Measurements from ENCODE around the gene HCCS. TPM values are rescaled to one million over a fixed set of nuclear protein-coding genes. Genes with fewer than 3 reads are reported as not detected.

HCCS gene
- total and polyA plus RNA-seq, 2 experiments from 2014 or later = 19.2 to 40.5 TPM

DNA sequence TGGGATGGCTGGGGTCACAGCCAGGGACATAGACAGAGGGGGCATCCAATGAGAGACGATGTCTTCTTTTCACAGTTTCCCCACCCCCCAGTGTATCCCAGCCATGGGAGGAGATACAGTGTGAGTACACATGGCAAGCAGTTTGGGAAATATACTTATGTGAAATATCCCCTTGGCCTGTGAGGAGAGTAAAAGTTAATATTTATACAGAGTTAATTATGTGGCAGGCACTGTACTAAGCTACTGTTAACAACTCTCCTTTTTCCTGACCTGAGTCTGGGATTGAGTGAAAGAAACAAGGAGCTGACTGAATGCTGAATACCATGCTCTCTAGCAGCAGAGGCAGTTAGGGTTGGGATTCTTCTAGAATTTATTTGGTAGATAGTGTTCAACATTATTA is 35.3 kb downstream of the HCCS start:
- Histone ChIP-seq H3K9me3 (ENCODE audit: low read depth) (no peaks in the 10 kb centered on the region), H3K36me3 (no peaks in the 10 kb centered on the region), H3K4me3 (no peak overlapping the region), H3K27me3 (no peaks in the 10 kb centered on the region), H3K4me1 (ENCODE audit: low read depth) (no peaks in the 10 kb centered on the region), H3K27ac (no peak overlapping the region)
- TF ChIP-seq, protein P1, sequence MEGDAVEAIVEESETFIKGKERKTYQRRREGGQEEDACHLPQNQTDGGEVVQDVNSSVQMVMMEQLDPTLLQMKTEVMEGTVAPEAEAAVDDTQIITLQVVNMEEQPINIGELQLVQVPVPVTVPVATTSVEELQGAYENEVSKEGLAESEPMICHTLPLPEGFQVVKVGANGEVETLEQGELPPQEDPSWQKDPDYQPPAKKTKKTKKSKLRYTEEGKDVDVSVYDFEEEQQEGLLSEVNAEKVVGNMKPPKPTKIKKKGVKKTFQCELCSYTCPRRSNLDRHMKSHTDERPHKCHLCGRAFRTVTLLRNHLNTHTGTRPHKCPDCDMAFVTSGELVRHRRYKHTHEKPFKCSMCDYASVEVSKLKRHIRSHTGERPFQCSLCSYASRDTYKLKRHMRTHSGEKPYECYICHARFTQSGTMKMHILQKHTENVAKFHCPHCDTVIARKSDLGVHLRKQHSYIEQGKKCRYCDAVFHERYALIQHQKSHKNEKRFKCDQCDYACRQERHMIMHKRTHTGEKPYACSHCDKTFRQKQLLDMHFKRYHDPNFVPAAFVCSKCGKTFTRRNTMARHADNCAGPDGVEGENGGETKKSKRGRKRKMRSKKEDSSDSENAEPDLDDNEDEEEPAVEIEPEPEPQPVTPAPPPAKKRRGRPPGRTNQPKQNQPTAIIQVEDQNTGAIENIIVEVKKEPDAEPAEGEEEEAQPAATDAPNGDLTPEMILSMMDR (IDR thresholded peaks at IDR 0.05; ENCODE audit: low read depth, low read length) = no peak
- DNase-seq (ENCODE audit: low read depth in 1 of 2, low spot score in 1 of 2) = no peak

DNA sequence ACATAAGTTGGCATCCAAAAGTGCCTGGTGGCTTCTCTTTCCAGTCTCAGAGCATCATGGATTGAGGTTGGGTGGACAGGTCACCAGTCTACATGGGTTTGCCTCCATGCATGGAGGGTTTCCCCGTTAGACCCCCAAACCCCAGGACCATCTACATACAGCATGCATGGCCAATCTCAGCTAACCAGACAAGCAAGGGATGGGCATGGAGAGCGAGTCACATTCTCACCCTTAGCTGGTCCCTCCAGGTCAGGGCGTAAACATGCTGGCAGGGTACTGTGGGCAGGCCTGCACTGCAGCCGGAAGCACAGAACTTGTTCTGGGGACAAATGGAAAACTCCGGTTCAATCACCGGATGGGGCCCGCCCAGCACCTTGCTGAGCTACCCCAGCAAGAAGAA is 37.3 kb downstream of the HCCS start:
- TF ChIP-seq, protein P1 (IDR thresholded peaks at IDR 0.05; ENCODE audit: low read depth, low read length) = no peak
- no peaks in the 10 kb centered on the region for H3K9me3 ChIP-seq (ENCODE audit: low read depth)
- H3K4me3 ChIP-seq = no peak overlapping the region
- H3K36me3 ChIP-seq = no peaks in the 10 kb centered on the region
- no peak for DNase-seq (ENCODE audit: low read depth in 1 of 2, low spot score in 1 of 2)
- no peak overlapping the region for H3K27ac ChIP-seq
- no peaks in the 10 kb centered on the region for H3K4me1 ChIP-seq (ENCODE audit: low read depth)
- H3K27me3 ChIP-seq = no peaks in the 10 kb centered on the region

DNA sequence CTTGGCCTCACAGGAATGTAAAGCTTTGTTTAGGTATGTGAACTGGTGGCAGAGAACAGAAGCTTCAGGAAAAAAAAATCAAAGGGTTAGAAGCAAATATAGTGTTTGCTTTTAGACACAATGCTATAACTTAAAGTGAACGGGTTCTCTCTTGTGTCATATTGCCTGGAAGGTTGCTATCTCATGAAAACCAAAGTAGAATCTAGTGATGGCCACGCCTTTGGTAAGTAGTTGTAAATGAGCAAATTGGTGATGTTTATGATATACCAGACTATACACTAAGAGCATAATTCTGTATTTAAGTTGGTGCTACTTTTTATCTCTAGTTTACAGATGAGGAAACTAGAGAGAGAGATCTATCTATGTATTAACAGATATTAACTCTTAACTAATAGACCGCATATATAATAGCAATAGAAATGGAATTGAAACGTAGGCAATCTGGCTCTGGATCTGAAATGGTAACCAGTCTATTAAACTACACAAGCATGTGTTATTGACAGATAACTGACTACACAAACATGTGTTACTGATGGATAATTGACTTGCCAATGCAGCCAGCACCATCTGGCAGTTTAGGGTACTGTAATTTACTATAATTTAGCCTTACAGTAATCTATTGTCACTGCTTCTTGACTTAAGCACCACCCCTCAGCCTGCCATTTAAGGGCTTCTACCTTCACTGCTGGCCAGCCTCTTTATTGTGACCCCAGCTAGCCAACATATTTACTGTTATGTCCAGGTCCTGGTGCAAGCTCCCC is 40.8 kb downstream of the HCCS start:
- no peak overlapping the region for H3K4me3 ChIP-seq
- no peaks in the 10 kb centered on the region for H3K4me1 ChIP-seq (ENCODE audit: low read depth)
- DNase-seq (ENCODE audit: low read depth in 1 of 2, low spot score in 1 of 2) = no peak
- H3K36me3 ChIP-seq = no peaks in the 10 kb centered on the region
- TF ChIP-seq, protein P1 (IDR thresholded peaks at IDR 0.05; ENCODE audit: low read depth, low read length) = no peak
- no peaks in the 10 kb centered on the region for H3K9me3 ChIP-seq (ENCODE audit: low read depth)
- H3K27ac ChIP-seq = no peak overlapping the region
- H3K27me3 ChIP-seq = no peaks in the 10 kb centered on the region

DNA sequence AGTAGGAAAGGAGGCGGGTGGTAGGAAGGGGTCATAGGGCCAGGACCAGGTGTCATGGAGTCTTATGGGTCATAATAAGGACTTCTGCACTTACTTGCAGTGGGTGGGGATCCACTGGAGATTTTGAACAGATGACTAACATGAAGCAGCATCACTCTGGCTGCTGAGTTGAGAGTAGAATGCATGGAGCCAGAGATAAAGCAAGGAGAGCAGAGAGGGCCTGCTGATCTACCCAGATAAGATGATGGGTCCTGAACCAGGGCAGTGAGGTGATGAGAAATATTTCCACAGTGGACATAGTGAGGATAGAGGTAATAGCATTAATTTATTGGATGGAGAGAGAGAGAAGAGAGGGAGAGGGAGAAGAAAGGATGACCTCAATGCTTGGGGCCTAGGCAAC is 48.0 kb downstream of the HCCS start:
- Histone ChIP-seq H3K4me1 (ENCODE audit: low read depth) (no peaks in the 10 kb centered on the region), H3K9me3 (ENCODE audit: low read depth) (no peaks in the 10 kb centered on the region), H3K27ac (no peak overlapping the region), H3K27me3 (no peaks in the 10 kb centered on the region), H3K4me3 (no peak overlapping the region), H3K36me3 (no peaks in the 10 kb centered on the region)
- TF ChIP-seq, protein P1 (IDR thresholded peaks at IDR 0.05; ENCODE audit: low read depth, low read length) = no peak
- DNase-seq (ENCODE audit: low read depth in 1 of 2, low spot score in 1 of 2) = no peak

DNA sequence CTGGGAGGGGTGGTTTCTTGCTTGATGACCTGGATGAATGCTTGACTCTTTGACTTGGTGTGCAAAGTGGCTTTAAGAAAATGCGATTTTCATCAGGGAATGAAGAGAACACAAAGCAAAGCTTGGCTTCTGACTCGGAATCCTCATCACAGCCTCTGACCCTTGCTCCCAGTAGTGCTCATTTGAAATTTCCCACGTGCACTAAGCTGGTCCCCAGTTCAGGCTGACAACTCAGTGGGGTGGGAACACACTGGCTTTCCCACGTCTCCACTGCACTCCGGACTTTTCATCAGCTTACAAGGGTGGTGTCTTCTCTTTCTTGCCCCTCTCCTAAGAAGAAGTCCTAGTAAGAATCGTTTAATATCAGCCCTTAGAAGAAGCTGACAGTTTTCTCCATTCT is 53.3 kb downstream of the HCCS start:
- DNase-seq (ENCODE audit: low read depth in 1 of 2, low spot score in 1 of 2) = no peak
- Histone ChIP-seq H3K27me3 (no peaks in the 10 kb centered on the region), H3K4me3 (no peak overlapping the region), H3K9me3 (ENCODE audit: low read depth) (no peaks in the 10 kb centered on the region), H3K36me3 (no peaks in the 10 kb centered on the region), H3K27ac (no peak overlapping the region), H3K4me1 (ENCODE audit: low read depth) (no peaks in the 10 kb centered on the region)
- TF ChIP-seq, protein P1 (IDR thresholded peaks at IDR 0.05; ENCODE audit: low read depth, low read length) = no peak

Data from cardiac muscle cell (in vitro differentiated cells and primary cell).